ENCODE data around the gene SLC1A7. TPM values are rescaled to one million over a fixed set of nuclear protein-coding genes. Genes with fewer than 3 reads are reported as not detected.

Gene SLC1A7
- total RNA-seq, 1 donor: 0.94 TPM

GRCh38 chr1:53086491-53087070 lies 55.9 kb downstream of the SLC1A7 start:
- H3K27me3 ChIP-seq (ENCODE audit: insufficient read depth, low read length): no peaks in the 10 kb centered on the region
- H3K4me1 ChIP-seq (ENCODE audit: insufficient read depth, low read length): no peaks in the 10 kb centered on the region
- H3K4me3 ChIP-seq (ENCODE audit: low read length): no peak overlapping the region
- no peaks in the 10 kb centered on the region for H3K9me3 ChIP-seq (ENCODE audit: low read depth, low read length)

GRCh38 chr1:53085405-53085804 lies 57.0 kb downstream of the SLC1A7 start:
- Histone ChIP-seq H3K9me3 (ENCODE audit: low read depth, low read length) (no peaks in the 10 kb centered on the region), H3K4me3 (ENCODE audit: low read length) (no peak overlapping the region), H3K4me1 (ENCODE audit: insufficient read depth, low read length) (no peaks in the 10 kb centered on the region), H3K27me3 (ENCODE audit: insufficient read depth, low read length) (no peaks in the 10 kb centered on the region)

- no peaks in the 10 kb centered on the region for H3K4me1 ChIP-seq (ENCODE audit: insufficient read depth, low read length)
- H3K9me3 ChIP-seq (ENCODE audit: low read depth, low read length): no peaks in the 10 kb centered on the region
- no peak overlapping the region for H3K4me3 ChIP-seq (ENCODE audit: low read length)
- H3K27me3 ChIP-seq (ENCODE audit: insufficient read depth, low read length): no peaks in the 10 kb centered on the region
Measured at GRCh38 chr1:53084589-53084971, 57.9 kb downstream of the SLC1A7 start.

GRCh38 chr1:53083636-53084588 lies 58.5 kb downstream of the SLC1A7 start:
- Histone ChIP-seq H3K4me3 (ENCODE audit: low read length) (no peak overlapping the region), H3K4me1 (ENCODE audit: insufficient read depth, low read length) (no peaks in the 10 kb centered on the region), H3K27me3 (ENCODE audit: insufficient read depth, low read length) (no peaks in the 10 kb centered on the region), H3K9me3 (ENCODE audit: low read depth, low read length) (no peaks in the 10 kb centered on the region)

GRCh38 chr1:53082826-53083455 lies 59.5 kb downstream of the SLC1A7 start:
- Histone ChIP-seq H3K27me3 (ENCODE audit: insufficient read depth, low read length) (no peaks in the 10 kb centered on the region), H3K9me3 (ENCODE audit: low read depth, low read length) (no peaks in the 10 kb centered on the region), H3K4me3 (ENCODE audit: low read length) (no peak overlapping the region), H3K4me1 (ENCODE audit: insufficient read depth, low read length) (no peaks in the 10 kb centered on the region)

- Histone ChIP-seq H3K9me3 (ENCODE audit: low read depth, low read length) (no peaks in the 10 kb centered on the region), H3K4me1 (ENCODE audit: insufficient read depth, low read length) (no peaks in the 10 kb centered on the region), H3K27me3 (ENCODE audit: insufficient read depth, low read length) (no peaks in the 10 kb centered on the region), H3K4me3 (ENCODE audit: low read length) (no peak overlapping the region)
Measured at GRCh38 chr1:53081384-53082066, 60.9 kb downstream of the SLC1A7 start.

GRCh38 chr1:53080769-53081168 lies 61.7 kb downstream of the SLC1A7 start:
- Histone ChIP-seq H3K27me3 (ENCODE audit: insufficient read depth, low read length) (no peaks in the 10 kb centered on the region), H3K4me3 (ENCODE audit: low read length) (no peak overlapping the region), H3K4me1 (ENCODE audit: insufficient read depth, low read length) (no peaks in the 10 kb centered on the region), H3K9me3 (ENCODE audit: low read depth, low read length) (no peaks in the 10 kb centered on the region)

DNA sequence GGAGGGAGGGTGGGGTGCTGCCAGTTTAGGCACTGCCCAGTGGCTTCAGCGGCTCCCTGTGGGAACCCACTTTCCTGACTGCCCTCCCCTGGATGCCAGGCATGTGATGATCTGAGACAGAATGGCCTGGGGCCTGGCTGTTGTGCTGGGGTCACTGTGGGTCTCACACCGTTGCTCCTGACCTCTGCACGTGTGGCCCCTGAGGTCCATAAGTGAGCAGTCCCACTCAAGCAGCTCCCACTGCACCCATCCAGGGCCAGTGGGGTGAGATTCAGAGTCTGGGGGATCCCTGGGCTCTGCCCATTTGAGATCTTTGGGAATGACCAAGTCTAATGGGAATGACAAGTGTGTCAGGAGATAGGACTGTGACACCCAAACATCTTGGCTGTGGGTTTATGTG lies 62.4 kb downstream of the SLC1A7 start:
- Histone ChIP-seq H3K27me3 (ENCODE audit: insufficient read depth, low read length) (no peaks in the 10 kb centered on the region), H3K9me3 (ENCODE audit: low read depth, low read length) (no peaks in the 10 kb centered on the region), H3K4me3 (ENCODE audit: low read length) (no peak overlapping the region), H3K4me1 (ENCODE audit: insufficient read depth, low read length) (no peaks in the 10 kb centered on the region)

DNA sequence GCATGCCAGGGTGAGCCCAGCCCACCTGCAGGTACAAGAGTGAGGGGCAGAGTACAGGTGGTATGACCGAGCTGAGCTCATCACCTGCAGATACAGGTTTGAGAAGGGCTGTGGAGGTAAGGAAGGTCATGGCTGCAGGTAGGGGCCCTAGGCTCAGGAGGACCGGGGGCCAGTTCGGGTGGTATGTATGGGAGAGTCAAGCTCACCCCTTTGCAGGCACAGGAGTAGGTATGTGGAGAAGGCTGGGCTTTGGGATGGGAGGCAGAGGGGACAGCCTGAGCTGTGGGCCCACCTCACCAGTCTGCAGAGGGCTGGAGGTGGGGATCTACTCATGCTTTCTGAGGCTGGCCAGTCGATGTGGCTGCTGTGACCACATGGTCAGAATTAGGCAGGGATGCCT lies 63.2 kb downstream of the SLC1A7 start:
- Histone ChIP-seq H3K4me3 (ENCODE audit: low read length) (no peak overlapping the region), H3K4me1 (ENCODE audit: insufficient read depth, low read length) (no peaks in the 10 kb centered on the region), H3K9me3 (ENCODE audit: low read depth, low read length) (no peaks in the 10 kb centered on the region), H3K27me3 (ENCODE audit: insufficient read depth, low read length) (no peaks in the 10 kb centered on the region)

DNA sequence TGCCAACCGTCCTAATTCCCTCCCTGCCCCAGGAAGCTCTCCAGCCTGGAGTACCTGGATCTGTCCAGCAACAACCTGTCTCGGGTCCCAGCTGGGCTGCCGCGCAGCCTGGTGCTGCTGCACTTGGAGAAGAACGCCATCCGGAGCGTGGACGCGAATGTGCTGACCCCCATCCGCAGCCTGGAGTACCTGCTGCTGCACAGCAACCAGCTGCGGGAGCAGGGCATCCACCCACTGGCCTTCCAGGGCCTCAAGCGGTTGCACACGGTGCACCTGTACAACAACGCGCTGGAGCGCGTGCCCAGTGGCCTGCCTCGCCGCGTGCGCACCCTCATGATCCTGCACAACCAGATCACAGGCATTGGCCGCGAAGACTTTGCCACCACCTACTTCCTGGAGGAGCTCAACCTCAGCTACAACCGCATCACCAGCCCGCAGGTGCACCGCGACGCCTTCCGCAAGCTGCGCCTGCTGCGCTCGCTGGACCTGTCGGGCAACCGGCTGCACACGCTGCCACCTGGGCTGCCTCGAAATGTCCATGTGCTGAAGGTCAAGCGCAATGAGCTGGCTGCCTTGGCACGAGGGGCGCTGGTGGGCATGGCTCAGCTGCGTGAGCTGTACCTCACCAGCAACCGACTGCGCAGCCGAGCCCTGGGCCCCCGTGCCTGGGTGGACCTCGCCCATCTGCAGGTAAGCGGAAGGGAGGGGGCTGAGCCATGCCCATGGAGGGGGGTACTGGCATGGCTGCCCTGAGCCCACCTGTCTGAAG lies 63.9 kb downstream of the SLC1A7 start:
- no peaks in the 10 kb centered on the region for H3K27me3 ChIP-seq (ENCODE audit: insufficient read depth, low read length)
- no peaks in the 10 kb centered on the region for H3K4me1 ChIP-seq (ENCODE audit: insufficient read depth, low read length)
- no peak overlapping the region for H3K4me3 ChIP-seq (ENCODE audit: low read length)
- no peaks in the 10 kb centered on the region for H3K9me3 ChIP-seq (ENCODE audit: low read depth, low read length)

GRCh38 chr1:53077599-53077965 lies 64.9 kb downstream of the SLC1A7 start:
- no peaks in the 10 kb centered on the region for H3K9me3 ChIP-seq (ENCODE audit: low read depth, low read length)
- H3K4me1 ChIP-seq (ENCODE audit: insufficient read depth, low read length): no peaks in the 10 kb centered on the region
- no peaks in the 10 kb centered on the region for H3K27me3 ChIP-seq (ENCODE audit: insufficient read depth, low read length)

DNA sequence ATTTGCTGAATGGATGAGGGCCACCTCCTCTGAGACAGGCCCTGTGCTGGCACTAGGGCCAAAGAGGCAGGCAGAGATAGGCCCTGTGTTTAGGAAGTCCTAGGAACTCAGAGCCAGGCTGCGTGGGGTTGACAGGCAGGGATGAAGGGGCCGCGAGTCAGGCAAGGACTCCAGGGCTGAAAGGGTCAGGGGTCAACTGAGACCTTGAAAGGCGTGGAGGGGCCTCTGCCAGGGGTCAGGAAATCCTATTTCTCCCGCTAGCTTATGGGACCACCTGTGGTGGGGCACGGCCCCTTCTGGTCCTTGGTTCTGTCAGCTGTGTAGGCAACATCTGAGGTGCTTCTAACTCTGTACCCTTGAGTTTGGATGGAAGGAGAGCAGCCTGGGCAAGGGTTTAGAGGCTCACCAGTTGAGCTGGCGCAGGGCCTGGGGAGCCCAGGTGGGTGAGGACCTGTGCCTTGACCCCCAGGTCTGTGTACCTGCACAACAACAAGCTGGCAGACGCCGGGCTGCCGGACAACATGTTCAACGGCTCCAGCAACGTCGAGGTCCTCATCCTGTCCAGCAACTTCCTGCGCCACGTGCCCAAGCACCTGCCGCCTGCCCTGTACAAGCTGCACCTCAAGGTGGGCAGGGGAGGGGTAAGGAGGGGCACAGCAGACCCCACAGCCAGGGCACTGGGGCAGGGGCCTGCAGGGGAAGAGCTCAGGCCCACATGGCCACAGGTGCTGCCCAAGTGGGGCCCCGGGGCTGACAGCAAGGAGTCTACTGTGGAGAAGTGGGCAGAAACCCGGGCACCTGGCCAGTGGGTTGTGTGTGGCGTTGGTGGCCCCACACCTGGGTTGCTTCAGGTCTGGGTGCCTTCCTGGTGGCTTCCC lies 65.5 kb downstream of the SLC1A7 start:
- no peaks in the 10 kb centered on the region for H3K27me3 ChIP-seq (ENCODE audit: insufficient read depth, low read length)
- H3K9me3 ChIP-seq (ENCODE audit: low read depth, low read length): no peaks in the 10 kb centered on the region

More at GRCh38 chr1:53077599-53077965, 64.9 kb downstream of the SLC1A7 start:
- H3K4me3 ChIP-seq (ENCODE audit: low read length): no peak overlapping the region

GRCh38 chr1:53076165-53076564 lies 66.3 kb downstream of the SLC1A7 start:
- no peaks in the 10 kb centered on the region for H3K27me3 ChIP-seq (ENCODE audit: insufficient read depth, low read length)

More for the DNA sequence above, 65.5 kb downstream of the SLC1A7 start:
- Histone ChIP-seq H3K4me3 (ENCODE audit: low read length) (no peak overlapping the region), H3K4me1 (ENCODE audit: insufficient read depth, low read length) (no peaks in the 10 kb centered on the region)

GRCh38 chr1:53075761-53076163 lies 66.7 kb downstream of the SLC1A7 start:
- no peak overlapping the region for H3K4me3 ChIP-seq (ENCODE audit: low read length)
- H3K9me3 ChIP-seq (ENCODE audit: low read depth, low read length): no peaks in the 10 kb centered on the region
- no peaks in the 10 kb centered on the region for H3K27me3 ChIP-seq (ENCODE audit: insufficient read depth, low read length)
- no peaks in the 10 kb centered on the region for H3K4me1 ChIP-seq (ENCODE audit: insufficient read depth, low read length)

More at GRCh38 chr1:53076165-53076564, 66.3 kb downstream of the SLC1A7 start:
- Histone ChIP-seq H3K4me1 (ENCODE audit: insufficient read depth, low read length) (no peaks in the 10 kb centered on the region), H3K4me3 (ENCODE audit: low read length) (no peak overlapping the region), H3K9me3 (ENCODE audit: low read depth, low read length) (no peaks in the 10 kb centered on the region)
